PFSK-1 (cell line): Measurements from ENCODE around the gene RNF115.

Experiments used
- FOXP2 ChIP-seq: optimal IDR thresholded peaks from 2 replicates; pipeline ENCODE3; 2011; ENCODE audit warnings: borderline replicate concordance, control low read depth, inconsistent platforms; ENCODE audit not compliant: insufficient read depth; ENCODE audit errors: extremely low read length, extremely low read depth
- POLR2AphosphoS5 ChIP-seq: IDR thresholded peaks from 2 replicates; pipeline ENCODE4 v1.6.1; 2012; ENCODE audit warnings: low read depth, mild to moderate bottlenecking, control low read depth, low read length, moderate library complexity
- SIN3A ChIP-seq: IDR thresholded peaks from 2 replicates; pipeline ENCODE4 v1.6.1; 2012; ENCODE audit warnings: mild to moderate bottlenecking, low read length, moderate library complexity, borderline replicate concordance; ENCODE audit not compliant: insufficient read depth
- TAF1 ChIP-seq: IDR thresholded peaks from 2 replicates; pipeline ENCODE4 v1.6.1; 2012; ENCODE audit warnings: low read length, control low read depth, borderline replicate concordance; ENCODE audit not compliant: insufficient read depth
- TF ChIP-seq, protein P1 (sequence below), 2 experiments: IDR thresholded peaks; 2 replicates each; pipeline versions ENCODE4 v1.6.1 to v1.8.0; 2011 to 2012; ENCODE audit warnings: low read depth in 2 of 2, low read length in 2 of 2, control low read depth in 1 of 2, inconsistent platforms in 1 of 2, mild to moderate bottlenecking in 1 of 2, moderate library complexity in 1 of 2; ENCODE audit not compliant: insufficient read depth in 1 of 2

The RNF115 gene

DNA sequence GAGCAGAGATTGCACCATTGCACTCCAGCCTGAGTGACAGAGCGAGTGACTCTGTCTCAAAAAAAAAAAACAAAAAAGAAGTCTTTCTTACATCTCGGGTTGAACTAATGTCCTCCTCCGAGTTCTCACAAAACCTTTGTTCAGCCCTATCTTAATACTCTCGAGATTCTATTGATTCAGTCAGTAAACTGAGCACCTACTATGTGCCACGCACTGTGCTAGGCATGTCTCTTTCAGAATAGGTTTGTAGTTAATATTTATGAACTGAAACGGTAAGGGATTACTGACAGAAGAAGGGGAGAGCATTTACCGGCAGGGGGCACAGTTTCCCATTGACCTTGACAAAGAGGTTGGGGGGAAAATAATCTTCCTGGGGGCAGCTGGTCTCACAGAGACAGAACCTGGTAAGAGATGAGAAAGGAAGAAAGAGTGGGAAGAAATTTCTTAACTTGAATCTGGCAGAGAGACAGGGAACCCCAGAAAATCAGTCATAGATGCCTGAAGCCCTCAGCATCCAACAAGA, 31.6 kb upstream of the RNF115 start:
- TF ChIP-seq SIN3A, result no peak
- TF ChIP-seq TAF1, result no peak
- TF ChIP-seq FOXP2, result no peak
- TF ChIP-seq, protein P1, sequence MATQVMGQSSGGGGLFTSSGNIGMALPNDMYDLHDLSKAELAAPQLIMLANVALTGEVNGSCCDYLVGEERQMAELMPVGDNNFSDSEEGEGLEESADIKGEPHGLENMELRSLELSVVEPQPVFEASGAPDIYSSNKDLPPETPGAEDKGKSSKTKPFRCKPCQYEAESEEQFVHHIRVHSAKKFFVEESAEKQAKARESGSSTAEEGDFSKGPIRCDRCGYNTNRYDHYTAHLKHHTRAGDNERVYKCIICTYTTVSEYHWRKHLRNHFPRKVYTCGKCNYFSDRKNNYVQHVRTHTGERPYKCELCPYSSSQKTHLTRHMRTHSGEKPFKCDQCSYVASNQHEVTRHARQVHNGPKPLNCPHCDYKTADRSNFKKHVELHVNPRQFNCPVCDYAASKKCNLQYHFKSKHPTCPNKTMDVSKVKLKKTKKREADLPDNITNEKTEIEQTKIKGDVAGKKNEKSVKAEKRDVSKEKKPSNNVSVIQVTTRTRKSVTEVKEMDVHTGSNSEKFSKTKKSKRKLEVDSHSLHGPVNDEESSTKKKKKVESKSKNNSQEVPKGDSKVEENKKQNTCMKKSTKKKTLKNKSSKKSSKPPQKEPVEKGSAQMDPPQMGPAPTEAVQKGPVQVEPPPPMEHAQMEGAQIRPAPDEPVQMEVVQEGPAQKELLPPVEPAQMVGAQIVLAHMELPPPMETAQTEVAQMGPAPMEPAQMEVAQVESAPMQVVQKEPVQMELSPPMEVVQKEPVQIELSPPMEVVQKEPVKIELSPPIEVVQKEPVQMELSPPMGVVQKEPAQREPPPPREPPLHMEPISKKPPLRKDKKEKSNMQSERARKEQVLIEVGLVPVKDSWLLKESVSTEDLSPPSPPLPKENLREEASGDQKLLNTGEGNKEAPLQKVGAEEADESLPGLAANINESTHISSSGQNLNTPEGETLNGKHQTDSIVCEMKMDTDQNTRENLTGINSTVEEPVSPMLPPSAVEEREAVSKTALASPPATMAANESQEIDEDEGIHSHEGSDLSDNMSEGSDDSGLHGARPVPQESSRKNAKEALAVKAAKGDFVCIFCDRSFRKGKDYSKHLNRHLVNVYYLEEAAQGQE (IDR thresholded peaks at IDR 0.05; ENCODE audit: insufficient read depth in 1 of 2, low read depth in 2 of 2, low read length in 2 of 2), result no peak
- TF ChIP-seq POLR2AphosphoS5, result no peak

DNA sequence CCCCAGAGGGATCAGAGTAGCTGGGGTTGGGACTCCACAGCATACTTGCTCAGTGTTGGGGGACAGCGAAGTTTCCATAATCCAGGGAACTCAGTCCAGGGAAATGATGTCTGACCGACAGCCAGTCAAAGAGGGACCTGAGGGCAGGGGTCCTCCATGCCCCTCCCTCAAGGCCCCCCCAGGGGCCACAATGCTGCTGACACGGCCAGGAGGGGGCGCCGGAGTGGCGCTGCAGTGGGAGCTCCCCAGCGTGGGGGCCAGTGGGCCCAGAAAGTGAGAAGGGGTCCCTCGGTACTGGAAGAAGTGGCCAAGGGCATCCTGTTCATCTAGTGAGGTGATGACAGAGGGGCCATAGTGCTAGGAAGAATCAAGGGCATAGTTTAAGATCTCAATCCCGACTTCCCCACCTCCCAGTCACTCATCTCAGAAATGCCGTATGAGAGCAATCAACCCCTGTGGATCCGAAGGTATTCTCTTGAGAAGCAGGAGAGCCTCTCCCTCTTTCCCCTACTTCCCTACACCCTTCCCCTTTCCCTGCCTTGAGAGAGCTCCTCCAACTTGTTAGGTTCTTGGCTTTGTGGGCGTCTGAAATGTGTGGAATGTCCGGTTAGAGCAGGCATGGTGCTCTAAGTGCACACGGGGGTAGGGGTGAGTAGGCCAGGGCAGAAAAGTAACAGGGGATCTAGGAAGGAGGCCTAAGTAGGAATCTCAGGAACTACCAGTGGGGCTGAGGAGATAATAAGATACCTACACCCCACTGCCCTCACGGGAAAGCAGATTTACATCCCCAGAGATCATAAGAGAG, 25.7 kb upstream of the RNF115 start:
- TF ChIP-seq SIN3A, result no peak
- TF ChIP-seq POLR2AphosphoS5, result no peak
- TF ChIP-seq FOXP2, result no peak
- no peak for TF ChIP-seq TAF1
- TF ChIP-seq, protein P1 (IDR thresholded peaks at IDR 0.05; ENCODE audit: insufficient read depth in 1 of 2, low read depth in 2 of 2, low read length in 2 of 2), result no peak

DNA sequence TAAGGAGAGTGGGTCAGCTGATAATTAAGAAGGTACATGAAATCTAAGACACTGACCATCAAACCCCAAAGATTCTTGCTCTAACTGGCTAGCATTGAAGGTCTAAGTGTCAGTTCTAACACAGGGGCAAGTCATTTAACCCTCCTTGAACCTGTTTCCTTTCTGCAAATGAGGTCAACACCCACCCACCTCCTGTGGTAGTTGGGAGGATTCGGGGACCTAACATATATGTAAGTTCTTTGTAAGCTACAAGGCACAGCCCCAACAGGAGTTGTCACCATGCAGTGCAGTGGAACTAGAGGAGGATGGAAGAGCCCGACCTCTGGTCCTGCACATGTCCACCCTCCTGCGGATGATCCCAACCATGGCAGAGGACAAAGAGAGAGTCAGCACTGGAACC, 23.9 kb upstream of the RNF115 start:
- TF ChIP-seq, protein P1 (IDR thresholded peaks at IDR 0.05; ENCODE audit: insufficient read depth in 1 of 2, low read depth in 2 of 2, low read length in 2 of 2), result no peak
- TF ChIP-seq POLR2AphosphoS5 (no peak), SIN3A (no peak), TAF1 (no peak), FOXP2 (no peak)

DNA sequence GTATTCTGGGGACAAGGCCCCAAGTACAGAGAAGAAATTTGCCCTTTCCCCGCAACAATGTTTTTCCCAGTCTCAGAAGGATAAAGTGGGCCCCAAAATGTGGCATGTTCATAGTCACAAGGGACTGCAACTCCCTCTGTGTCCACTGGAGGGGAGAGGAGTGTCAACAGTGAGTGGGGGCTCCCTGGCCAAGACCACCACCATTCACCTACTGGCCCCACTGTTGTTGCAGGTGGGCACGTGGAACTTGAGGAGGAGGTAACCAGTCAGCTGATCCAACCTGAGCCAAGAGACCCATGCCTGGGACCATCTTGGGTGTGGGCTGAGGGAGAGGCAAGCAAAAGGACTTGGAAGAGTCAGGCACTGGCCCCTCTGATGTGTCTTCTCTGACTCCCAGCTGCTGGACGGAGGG, 22.3 kb upstream of the RNF115 start:
- TF ChIP-seq POLR2AphosphoS5 (no peak), TAF1 (no peak), SIN3A (no peak), FOXP2 (no peak)
- TF ChIP-seq, protein P1 (IDR thresholded peaks at IDR 0.05; ENCODE audit: insufficient read depth in 1 of 2, low read depth in 2 of 2, low read length in 2 of 2), result no peak
